Liver (tissue), 9 donors: ENCODE data around the gene FURIN. TPM values are rescaled to one million over a fixed set of nuclear protein-coding genes. Genes with fewer than 3 reads are reported as not detected.

Source experiments
- DNase-seq: peaks from one replicate; pipeline ENCODE4 v3.0.0-alpha.2; 2017; ENCODE audit warnings: low spot score
- H3K27ac ChIP-seq, 2 donors: one replicate each; pipeline ENCODE4 v1.7.0; 2013; ENCODE audit warnings: inconsistent platforms in 2 of 2, low read length in 2 of 2, control low read depth in 1 of 2, low read depth in 1 of 2, mild to moderate bottlenecking in 1 of 2
- H3K27me3 ChIP-seq, 4 donors: one replicate each; pipeline versions ENCODE4 v1.6.1 to v1.7.0; 2013; ENCODE audit warnings: low read length in 3 of 4, inconsistent platforms in 1 of 4, mild to moderate bottlenecking in 1 of 4, moderate library complexity in 1 of 4; ENCODE audit not compliant: control insufficient read depth in 4 of 4, insufficient read depth in 4 of 4
- H3K36me3 ChIP-seq, 4 donors: one replicate each; pipeline versions ENCODE4 v1.6.1 to v1.7.0; 2013; ENCODE audit warnings: low read length in 3 of 4, mild to moderate bottlenecking in 3 of 4, low read depth in 1 of 4, moderate library complexity in 1 of 4; ENCODE audit not compliant: control insufficient read depth in 4 of 4, insufficient read depth in 3 of 4
- H3K4me1 ChIP-seq, 4 donors: one replicate each; pipeline versions ENCODE4 v1.6.1 to v1.7.0; 2013; ENCODE audit warnings: low read length in 3 of 4, mild to moderate bottlenecking in 3 of 4, moderate library complexity in 1 of 4; ENCODE audit not compliant: control insufficient read depth in 4 of 4, insufficient read depth in 4 of 4
- H3K4me3 ChIP-seq, 3 donors: one replicate each; pipeline versions ENCODE4 v1.6.1 to v1.7.0; 2013; ENCODE audit warnings: low read length in 3 of 3, control low read depth in 1 of 3, low read depth in 1 of 3, mild to moderate bottlenecking in 1 of 3
- H3K9ac ChIP-seq, 2 donors: one replicate each; pipeline ENCODE4 v1.7.0; 2013; ENCODE audit warnings: low read length in 2 of 2, mild to moderate bottlenecking in 2 of 2, moderate library complexity in 2 of 2, control low read depth in 1 of 2, low read depth in 1 of 2
- H3K9me3 ChIP-seq, 4 donors: one replicate each; pipeline versions ENCODE4 v1.6.1 to v1.7.0; 2013; ENCODE audit warnings: low read length in 3 of 4; ENCODE audit not compliant: control insufficient read depth in 4 of 4
- CTCF ChIP-seq: fragments of 150-350 bp; IDR thresholded peaks from 2 replicates; pipeline ENCODE4 v1.5.1; 2017; ENCODE audit warnings: improper control_type of control experiment, low read depth, low read length; ENCODE audit not compliant: missing input control
- EGR1 ChIP-seq, 2 donors: IDR thresholded peaks; 2 replicates each; pipeline ENCODE4 v1.6.1; 2016 to 2018; ENCODE audit warnings: antibody characterized with exemption in 2 of 2, low read depth in 2 of 2
- FOXA1 ChIP-seq: IDR thresholded peaks from 2 replicates; pipeline ENCODE4 v1.6.1; 2016; ENCODE audit warnings: antibody characterized with exemption
- FOXA2 ChIP-seq: IDR thresholded peaks from 2 replicates; pipeline ENCODE4 v1.6.1; 2016; ENCODE audit warnings: antibody characterized with exemption
- GABPA ChIP-seq, 2 donors: IDR thresholded peaks in 1 of 2; conservative IDR thresholded peaks in 1 of 2; 2 replicates each; pipeline ENCODE4 v1.6.1; 2016; ENCODE audit warnings: antibody characterized with exemption in 2 of 2, mild to moderate bottlenecking in 1 of 2, moderate library complexity in 1 of 2
- HNF4A ChIP-seq, 2 donors: conservative IDR thresholded peaks; 2 replicates each; pipeline ENCODE4 v1.6.1; 2016; ENCODE audit warnings: antibody characterized with exemption in 2 of 2, mild to moderate bottlenecking in 2 of 2
- MAX ChIP-seq: IDR thresholded peaks from 2 replicates; pipeline ENCODE4 v1.6.1; 2016; ENCODE audit warnings: antibody characterized with exemption
- NR2F2 ChIP-seq: IDR thresholded peaks from 2 replicates; pipeline ENCODE4 v1.6.1; 2016; ENCODE audit warnings: antibody characterized with exemption
- REST ChIP-seq: IDR thresholded peaks from 2 replicates; pipeline ENCODE4 v1.6.1; 2016; ENCODE audit warnings: antibody characterized with exemption, mild to moderate bottlenecking
- RXRA ChIP-seq, 2 donors: IDR thresholded peaks; 2 replicates each; pipeline ENCODE4 v1.6.1; 2017 to 2018; ENCODE audit warnings: antibody characterized with exemption in 2 of 2, mild to moderate bottlenecking in 1 of 2
- TAF1 ChIP-seq: conservative IDR thresholded peaks from 2 replicates; pipeline ENCODE4 v1.6.1; 2016; ENCODE audit warnings: antibody characterized with exemption, mild to moderate bottlenecking
- YY1 ChIP-seq: IDR thresholded peaks from 2 replicates; pipeline ENCODE4 v1.6.1; 2016; ENCODE audit warnings: antibody characterized with exemption, mild to moderate bottlenecking
- whole genome bisulfite sequencing: extraction: QIAGEN DNeasy Blood & Tissue Kit; methylation state at CpG from one replicate; pipeline ENCODE4 v1.1.7; 2013; 5-methylcytosine and 5-hydroxymethylcytosine counted together
- polyA plus RNA-seq, 2 donors: library from polyadenylated mRNA; stranded (reverse) in 1 of 2; unstranded in 1 of 2; fragments of 200-250 nt in 1 of 2; fragments of >200 nt in 1 of 2; fragmentation: Nextera tagmentation in 1 of 2; extraction: Ambion mirVana in 1 of 2; gene quantifications; one replicate each; pipeline versions ENCODE4 v1.2.1 to v1.2.3, GENCODE V29; 2013 to 2015
- total RNA-seq, 2 donors: library from RNA; depleted of rRNA; stranded (reverse); fragments of >200 nt; gene quantifications; one replicate each; pipeline ENCODE4 v1.2.3, GENCODE V29; 2014
- TF ChIP-seq, protein P1 (sequence below): IDR thresholded peaks from 2 replicates; pipeline ENCODE4 v1.6.1; 2016; ENCODE audit warnings: antibody characterized with exemption
- TF ChIP-seq, protein P2 (sequence below): IDR thresholded peaks from 2 replicates; pipeline ENCODE4 v1.6.1; 2016; ENCODE audit warnings: antibody characterized with exemption
- donor health status: healthy.
- donor health status: healthy.
- donor health status: healthy.
- donor health status: healthy.
- donor health status: healthy.

Gene FURIN
- total and polyA plus RNA-seq, 4 donors = 102 to 258 (median 164) TPM

GRCh38 chr15:90826886-90827435, 41.4 kb upstream of the FURIN start:
- no peak overlapping the region for H3K27ac ChIP-seq
- no peaks in the 10 kb centered on the region for H3K36me3 ChIP-seq
- no peak for DNase-seq
- 95% methylated on average over 20 of the region's 20 CpGs for WGBS
- H3K4me3 ChIP-seq = no peak overlapping the region
- no peaks in the 10 kb centered on the region for H3K27me3 ChIP-seq
- H3K9me3 ChIP-seq = no peaks in the 10 kb centered on the region
- no peaks in the 10 kb centered on the region for H3K4me1 ChIP-seq
- H3K9ac ChIP-seq = no peak overlapping the region
- no peak for TF ChIP-seq MAX
- TF ChIP-seq, protein P1, sequence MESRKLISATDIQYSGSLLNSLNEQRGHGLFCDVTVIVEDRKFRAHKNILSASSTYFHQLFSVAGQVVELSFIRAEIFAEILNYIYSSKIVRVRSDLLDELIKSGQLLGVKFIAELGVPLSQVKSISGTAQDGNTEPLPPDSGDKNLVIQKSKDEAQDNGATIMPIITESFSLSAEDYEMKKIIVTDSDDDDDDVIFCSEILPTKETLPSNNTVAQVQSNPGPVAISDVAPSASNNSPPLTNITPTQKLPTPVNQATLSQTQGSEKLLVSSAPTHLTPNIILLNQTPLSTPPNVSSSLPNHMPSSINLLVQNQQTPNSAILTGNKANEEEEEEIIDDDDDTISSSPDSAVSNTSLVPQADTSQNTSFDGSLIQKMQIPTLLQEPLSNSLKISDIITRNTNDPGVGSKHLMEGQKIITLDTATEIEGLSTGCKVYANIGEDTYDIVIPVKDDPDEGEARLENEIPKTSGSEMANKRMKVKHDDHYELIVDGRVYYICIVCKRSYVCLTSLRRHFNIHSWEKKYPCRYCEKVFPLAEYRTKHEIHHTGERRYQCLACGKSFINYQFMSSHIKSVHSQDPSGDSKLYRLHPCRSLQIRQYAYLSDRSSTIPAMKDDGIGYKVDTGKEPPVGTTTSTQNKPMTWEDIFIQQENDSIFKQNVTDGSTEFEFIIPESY = no peak
- no peak for TF ChIP-seq EGR1 (IDR thresholded peaks at IDR 0.05; ENCODE audit: low read depth in 2 of 2)
- no peak for TF ChIP-seq GABPA (IDR thresholded peaks at IDR 0.05 in 1 of 2, conservative IDR thresholded peaks at IDR 0.05 in 1 of 2)
- TF ChIP-seq REST = no peak
- no peak for TF ChIP-seq HNF4A (conservative IDR thresholded peaks at IDR 0.05)
- TF ChIP-seq CTCF = no peak
- no peak for TF ChIP-seq FOXA1
- TF ChIP-seq NR2F2 = no peak
- TF ChIP-seq TAF1 = no peak
- no peak for TF ChIP-seq YY1
- TF ChIP-seq, protein P2, sequence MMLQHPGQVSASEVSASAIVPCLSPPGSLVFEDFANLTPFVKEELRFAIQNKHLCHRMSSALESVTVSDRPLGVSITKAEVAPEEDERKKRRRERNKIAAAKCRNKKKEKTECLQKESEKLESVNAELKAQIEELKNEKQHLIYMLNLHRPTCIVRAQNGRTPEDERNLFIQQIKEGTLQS = no peak
- TF ChIP-seq FOXA2 = no peak

- peak in 1 of 2 donors; percentile 33 for TF ChIP-seq RXRA (IDR thresholded peaks at IDR 0.05)
- no peak for TF ChIP-seq NR2F2
- 88% methylated on average over 12 of the region's 12 CpGs for WGBS
- Histone ChIP-seq H3K9ac (no peak overlapping the region), H3K4me1 (no peaks in the 10 kb centered on the region), H3K27me3 (no peaks in the 10 kb centered on the region), H3K36me3 (no peaks in the 10 kb centered on the region), H3K9me3 (no peaks in the 10 kb centered on the region), H3K27ac (no peak overlapping the region), H3K4me3 (no peak overlapping the region)
- DNase-seq = no peak
Measured at GRCh38 chr15:90828111-90828510, 40.3 kb upstream of the FURIN start.
